Astrocyte (in vitro differentiated cells and primary cell): ENCODE data around the gene STX4. TPM values are rescaled to one million over a fixed set of nuclear protein-coding genes. Genes with fewer than 3 reads are reported as not detected.

ENCODE experiments used
- DNase-seq: peaks from one replicate; pipeline ENCODE4 v3.0.0-alpha.2; 2010; ENCODE audit warnings: low read depth
- FAIRE-seq: peaks from 2 replicates; lab custom pipeline; 2011; peaks lifted over from hg19 to GRCh38; lab: Jason Lieb, UNC
- H2AFZ ChIP-seq: 2 replicates; pipeline ENCODE4 v1.6.0; 2012; ENCODE audit warnings: low read depth, low read length, inconsistent platforms
- H3K27ac ChIP-seq: 2 replicates; pipeline ENCODE4 v1.5.1; 2011; ENCODE audit warnings: low read depth, low read length, inconsistent platforms
- H3K27me3 ChIP-seq: 2 replicates; pipeline ENCODE4 v1.6.0; 2011; ENCODE audit warnings: low read length, inconsistent platforms; ENCODE audit not compliant: insufficient read depth
- H3K36me3 ChIP-seq: 2 replicates; pipeline ENCODE4 v1.5.1; 2011; ENCODE audit warnings: low read length, inconsistent platforms; ENCODE audit not compliant: insufficient read depth
- H3K4me1 ChIP-seq: 2 replicates; pipeline ENCODE4 v1.5.1; 2011; ENCODE audit warnings: low read length, inconsistent platforms; ENCODE audit not compliant: insufficient read depth
- H3K4me2 ChIP-seq: 2 replicates; pipeline ENCODE4 v1.6.0; 2012; ENCODE audit warnings: low read length, inconsistent platforms
- H3K4me3 ChIP-seq: 2 replicates; pipeline ENCODE4 v1.5.1; 2011; ENCODE audit warnings: low read depth, mild to moderate bottlenecking, low read length, inconsistent platforms; ENCODE audit not compliant: insufficient read depth
- H3K79me2 ChIP-seq: 2 replicates; pipeline ENCODE4 v1.6.0; 2012; ENCODE audit warnings: mild to moderate bottlenecking, low read length, inconsistent platforms; ENCODE audit not compliant: insufficient read depth
- H3K9ac ChIP-seq: 2 replicates; pipeline ENCODE4 v1.6.0; 2012; ENCODE audit warnings: mild to moderate bottlenecking, low read length, inconsistent platforms
- H3K9me3 ChIP-seq: 2 replicates; pipeline ENCODE4 v1.5.1; 2012; ENCODE audit warnings: low read depth, mild to moderate bottlenecking, low read length, inconsistent platforms; ENCODE audit not compliant: insufficient read depth
- H4K20me1 ChIP-seq: 2 replicates; pipeline ENCODE4 v1.6.0; 2012; ENCODE audit warnings: low read length, inconsistent platforms; ENCODE audit not compliant: insufficient read depth
- H3K27ac Mint-ChIP-seq: one replicate; pipeline ENCODE4 v1.8.0; 2021; ENCODE audit warnings: mild to moderate bottlenecking, mixed read lengths; ENCODE audit not compliant: unreplicated experiment
- H3K27me3 Mint-ChIP-seq: one replicate; pipeline ENCODE4 v1.8.0; 2021; ENCODE audit warnings: low read depth, mixed read lengths; ENCODE audit not compliant: unreplicated experiment
- H3K36me3 Mint-ChIP-seq: one replicate; pipeline ENCODE4 v1.8.0; 2021; ENCODE audit warnings: low read depth, mixed read lengths; ENCODE audit not compliant: unreplicated experiment
- H3K4me1 Mint-ChIP-seq: one replicate; pipeline ENCODE4 v1.8.0; 2021; ENCODE audit warnings: low read depth, mixed read lengths; ENCODE audit not compliant: unreplicated experiment
- H3K4me3 Mint-ChIP-seq: one replicate; pipeline ENCODE4 v1.8.0; 2021; ENCODE audit warnings: mild to moderate bottlenecking, moderate library complexity, mixed read lengths; ENCODE audit not compliant: unreplicated experiment
- H3K9me3 Mint-ChIP-seq: one replicate; pipeline ENCODE4 v1.8.0; 2021; ENCODE audit warnings: mild to moderate bottlenecking, mixed read lengths; ENCODE audit not compliant: unreplicated experiment
- CTCF ChIP-seq: IDR thresholded peaks from 2 replicates; pipeline ENCODE4 v1.5.1; 2011; ENCODE audit warnings: low read depth, mild to moderate bottlenecking, inconsistent platforms, low read length, moderate library complexity; ENCODE audit not compliant: insufficient read depth
- EZH2 ChIP-seq: IDR thresholded peaks from 2 replicates; pipeline ENCODE4 v1.6.1; 2012; ENCODE audit warnings: mild to moderate bottlenecking, low read length, inconsistent platforms; ENCODE audit not compliant: insufficient read depth
- total RNA-seq: library from RNA; stranded (reverse); gene quantifications from 2 replicates; pipeline ENCODE4 v1.2.1, GENCODE V29; 2021

The STX4 gene
- total RNA-seq, 1 donor from 2014 or later: 56.0 TPM

DNA sequence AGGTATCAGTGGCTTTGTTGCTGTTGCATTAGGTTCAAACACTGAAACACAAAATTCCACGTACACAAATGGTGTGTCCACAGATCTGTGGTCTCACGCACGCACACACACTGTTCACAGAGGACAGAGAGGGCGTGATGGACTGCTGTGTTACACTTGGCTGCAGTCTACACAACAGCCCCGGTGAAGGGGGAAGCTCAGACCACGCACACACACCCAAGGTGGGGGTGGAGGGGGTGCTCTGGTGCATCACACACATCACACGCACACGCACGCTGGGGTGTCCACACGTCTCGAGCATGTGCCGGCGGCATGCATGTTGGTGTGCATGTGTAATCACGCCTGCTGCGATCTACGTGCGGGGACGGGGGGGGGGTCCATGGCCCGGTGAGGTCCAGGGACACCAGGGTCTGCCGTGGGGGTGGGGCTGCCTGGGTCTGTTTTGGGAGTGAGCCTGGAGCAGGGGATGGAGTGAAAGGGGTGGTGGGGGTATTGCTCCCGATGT lies 41.0 kb upstream of the STX4 start:
- Mint-ChIP-seq H3K36me3 (peaks cover 16% of the 10 kb centered on the region), H3K9me3 (no peaks in the 10 kb centered on the region), H3K27me3 (no peaks in the 10 kb centered on the region), H3K27ac (no peak overlapping the region), H3K4me1 (peaks cover 7% of the 10 kb centered on the region), H3K4me3 (no peak overlapping the region)
- no peaks in the 10 kb centered on the region for H3K9me3 ChIP-seq
- no peaks in the 10 kb centered on the region for H3K27me3 ChIP-seq
- no peak for FAIRE-seq
- H4K20me1 ChIP-seq: no peaks in the 10 kb centered on the region
- H3K79me2 ChIP-seq: no peaks in the 10 kb centered on the region
- H3K9ac ChIP-seq: no peak overlapping the region
- no peak for DNase-seq
- H3K4me1 ChIP-seq: peaks cover 10% of the 10 kb centered on the region
- no peak overlapping the region for H3K4me2 ChIP-seq
- H3K4me3 ChIP-seq: no peak overlapping the region
- H2AFZ ChIP-seq: no peak overlapping the region
- TF ChIP-seq EZH2 (no peak), CTCF (no peak)
- no peak overlapping the region for H3K27ac ChIP-seq
- H3K36me3 ChIP-seq: no peaks in the 10 kb centered on the region

DNA sequence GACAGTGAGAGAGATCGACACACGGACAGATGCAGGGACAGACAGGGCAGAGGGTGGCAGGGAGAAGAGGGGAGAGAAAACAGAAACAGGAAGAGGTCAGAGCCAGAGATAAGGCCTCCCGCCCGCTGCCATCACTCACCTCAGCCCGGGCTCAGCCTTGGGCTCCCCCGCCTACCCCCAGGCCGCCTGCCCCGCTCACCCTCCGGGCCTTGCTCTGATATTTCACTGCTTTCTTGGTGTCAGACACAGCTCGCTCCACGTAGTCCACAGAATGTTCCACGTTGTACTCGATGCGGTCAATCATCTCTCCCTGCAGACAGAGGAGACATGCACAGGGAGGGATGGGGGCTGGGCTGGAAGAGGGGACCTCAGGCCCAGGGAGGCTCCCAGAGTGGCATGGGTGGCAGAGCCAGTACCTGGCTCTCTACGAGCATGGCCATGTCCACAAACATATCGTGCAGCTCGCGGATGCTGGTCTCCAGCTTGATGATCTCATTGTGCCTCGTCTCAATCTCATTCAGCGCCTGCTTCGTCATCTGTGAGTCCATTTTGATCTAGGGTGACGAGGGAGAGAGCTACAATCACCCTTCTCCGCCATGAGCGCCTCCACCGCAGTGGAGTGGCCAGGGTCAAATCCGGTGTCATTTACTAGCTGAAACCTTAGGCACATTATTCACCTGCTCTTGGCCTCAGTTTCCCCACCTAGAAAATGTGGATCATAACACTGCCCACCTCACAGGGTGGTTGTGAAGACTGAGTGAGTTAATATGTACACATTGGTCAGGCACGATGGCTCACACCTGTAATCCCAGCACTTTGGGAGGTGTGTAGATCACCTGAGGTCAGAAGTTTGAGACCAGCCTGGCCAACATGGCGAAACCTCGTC lies 40.2 kb upstream of the STX4 start:
- H3K36me3 ChIP-seq: no peaks in the 10 kb centered on the region
- H3K36me3 Mint-ChIP-seq: peaks cover 16% of the 10 kb centered on the region

More for the DNA sequence above, 40.2 kb upstream of the STX4 start:
- DNase-seq: no peak
- H3K9ac ChIP-seq: no peak overlapping the region
- H3K4me1 Mint-ChIP-seq: peaks cover 16% of the 10 kb centered on the region
- H3K27ac Mint-ChIP-seq: no peak overlapping the region
- no peaks in the 10 kb centered on the region for H3K27me3 Mint-ChIP-seq
- no peaks in the 10 kb centered on the region for H4K20me1 ChIP-seq
- no peak overlapping the region for H3K27ac ChIP-seq
- H2AFZ ChIP-seq: no peak overlapping the region
- H3K4me3 Mint-ChIP-seq: no peak overlapping the region
- H3K9me3 Mint-ChIP-seq: no peaks in the 10 kb centered on the region
- H3K79me2 ChIP-seq: no peaks in the 10 kb centered on the region
- no peaks in the 10 kb centered on the region for H3K9me3 ChIP-seq
- no peak for FAIRE-seq
- peaks cover 18% of the 10 kb centered on the region for H3K4me1 ChIP-seq
- TF ChIP-seq EZH2: no peak
- TF ChIP-seq CTCF: no peak
- no peaks in the 10 kb centered on the region for H3K27me3 ChIP-seq
- H3K4me3 ChIP-seq: no peak overlapping the region
- no peak overlapping the region for H3K4me2 ChIP-seq
